GM23338 (cell line): ENCODE measurements around the gene DSCAML1. TPM values are rescaled to one million over a fixed set of nuclear protein-coding genes. Genes with fewer than 3 reads are reported as not detected.

ENCODE experiments used
- ATAC-seq: fragments of 200-7000 bp; cut with Tn5 transposase; 3 replicates; pipeline ENCODE4 v1.9.1; 2020
- DNase-seq: peaks from one replicate; pipeline ENCODE4 v3.0.0-alpha.2; 2015; ENCODE audit warnings: low spot score
- H2AFZ ChIP-seq: fragments of 200-600 bp; sonication (generic); 2 replicates; pipeline ENCODE4 v1.8.0; 2016; ENCODE audit warnings: antibody characterized with exemption, mild to moderate bottlenecking, moderate library complexity
- H3F3A ChIP-seq: fragments of 200-600 bp; sonication (generic); replicated peaks from 2 replicates; pipeline ENCODE4 v1.8.0; 2017; ENCODE audit warnings: antibody characterized with exemption, mixed run types, low read depth
- H3K27ac ChIP-seq: fragments of 200-600 bp; sonication (generic); 2 replicates; pipeline ENCODE4 v1.6.1; 2016; ENCODE audit warnings: low read depth
- H3K27me3 ChIP-seq: fragments of 200-600 bp; sonication (generic); 2 replicates; pipeline ENCODE4 v1.8.0; 2016; ENCODE audit warnings: mild to moderate bottlenecking, mixed run types, moderate library complexity; ENCODE audit not compliant: insufficient read depth
- H3K36me3 ChIP-seq: fragments of 200-600 bp; sonication (generic); 2 replicates; pipeline ENCODE4 v1.8.0; 2016; ENCODE audit warnings: mild to moderate bottlenecking; ENCODE audit not compliant: insufficient read depth
- H3K4me1 ChIP-seq: fragments of 200-600 bp; sonication (generic); 2 replicates; pipeline ENCODE4 v1.8.0; 2016; ENCODE audit warnings: mild to moderate bottlenecking, moderate library complexity; ENCODE audit not compliant: insufficient read depth
- H3K4me2 ChIP-seq: fragments of 200-600 bp; sonication (generic); 2 replicates; pipeline ENCODE4 v1.7.1; 2017; ENCODE audit warnings: mixed run types
- H3K4me3 ChIP-seq: fragments of 200-600 bp; sonication (generic); 2 replicates; pipeline ENCODE4 v1.6.1; 2016; ENCODE audit warnings: mixed run types
- H3K79me2 ChIP-seq: fragments of 200-600 bp; sonication (generic); replicated peaks from 2 replicates; pipeline ENCODE4 v1.8.0; 2017; ENCODE audit warnings: mild to moderate bottlenecking; ENCODE audit not compliant: insufficient read depth
- H3K9me2 ChIP-seq: fragments of 200-600 bp; sonication (generic); 2 replicates; pipeline ENCODE4 v1.8.0; 2017; ENCODE audit not compliant: insufficient read depth
- H4K20me1 ChIP-seq: fragments of 200-600 bp; sonication (generic); replicated peaks from 2 replicates; pipeline ENCODE4 v1.8.0; 2017; ENCODE audit warnings: mild to moderate bottlenecking; ENCODE audit not compliant: insufficient read depth
- H3K27ac Mint-ChIP-seq: 2 replicates; pipeline ENCODE4 v1.8.0; 2020; ENCODE audit warnings: inconsistent platforms, mild to moderate bottlenecking, moderate library complexity, mixed read lengths
- H3K27me3 Mint-ChIP-seq: 3 replicates; pipeline ENCODE4 v1.8.0; 2022; ENCODE audit warnings: low read depth, mild to moderate bottlenecking, moderate library complexity, mixed read lengths, inconsistent platforms; ENCODE audit not compliant: insufficient read depth, poor library complexity
- H3K36me3 Mint-ChIP-seq: 3 replicates; pipeline ENCODE4 v1.8.0; 2021; ENCODE audit warnings: low read depth, mild to moderate bottlenecking, inconsistent platforms, moderate library complexity, mixed read lengths
- H3K4me1 Mint-ChIP-seq: 3 replicates; pipeline ENCODE4 v1.8.0; 2020; ENCODE audit warnings: mild to moderate bottlenecking, inconsistent platforms, mixed read lengths
- H3K4me3 Mint-ChIP-seq: 3 replicates; pipeline ENCODE4 v1.8.0; 2021; ENCODE audit warnings: moderate library complexity, mild to moderate bottlenecking, inconsistent platforms, mixed read lengths
- H3K9me3 Mint-ChIP-seq: 3 replicates; pipeline ENCODE4 v1.8.0; 2020; ENCODE audit warnings: moderate library complexity, mild to moderate bottlenecking, inconsistent platforms, mixed read lengths
- CREB1 ChIP-seq: fragments of 250-450 bp; sonication (Bioruptor Pico); IDR thresholded peaks from 2 replicates; pipeline ENCODE4 v1.5.0; 2020; ENCODE audit warnings: low read depth, mild to moderate bottlenecking, moderate library complexity
- EZH2 ChIP-seq: fragments of 200-600 bp; sonication (generic); IDR thresholded peaks from one replicate; pipeline ENCODE4 v1.8.0; 2017; ENCODE audit warnings: antibody characterized with exemption, mild to moderate bottlenecking, low read depth; ENCODE audit not compliant: unreplicated experiment
- JUNB ChIP-seq: IDR thresholded peaks from one replicate; pipeline ENCODE4 v1.6.1; 2016; ENCODE audit warnings: antibody characterized with exemption; ENCODE audit not compliant: unreplicated experiment
- NANOG ChIP-seq: IDR thresholded peaks from 2 replicates; pipeline ENCODE4 v1.6.1; 2016; ENCODE audit warnings: antibody characterized with exemption, borderline replicate concordance
- REST ChIP-seq: IDR thresholded peaks from one replicate; pipeline ENCODE4 v1.6.1; 2018; ENCODE audit warnings: antibody characterized with exemption; ENCODE audit not compliant: unreplicated experiment
- ZNF114 ChIP-seq: fragments of 250-450 bp; sonication (Bioruptor Pico); IDR thresholded peaks from 2 replicates; pipeline ENCODE4 v1.5.0; 2020; ENCODE audit warnings: mild to moderate bottlenecking, moderate library complexity
- polyA plus RNA-seq: library from polyadenylated mRNA; unstranded; fragments of >200 nt; fragmentation: Nextera tagmentation; extraction: Ambion mirVana; gene quantifications from 2 replicates; pipeline ENCODE4 v1.2.1, GENCODE V29; 2016
- total RNA-seq: library from RNA; depleted of rRNA; stranded (reverse); fragments of >200 nt; shearing (Covaris generic); gene quantifications from 2 replicates; pipeline ENCODE4 v1.2.3, GENCODE V29; 2014

DSCAML1 gene
- total and polyA plus RNA-seq, 2 experiments from 2014 or later: 0.17 TPM; not detected in 1

- Mint-ChIP-seq H3K27ac (no peak overlapping the region), H3K27me3 (peaks cover 2% of the 10 kb centered on the region)
- no peaks in the 10 kb centered on the region for H3K9me2 ChIP-seq
Observed at GRCh38 chr11:117633976-117634755, 162.8 kb downstream of the DSCAML1 start.

GRCh38 chr11:117633186-117633754 is 163.7 kb downstream of the DSCAML1 start:
- no peaks in the 10 kb centered on the region for H3K79me2 ChIP-seq
- no peak overlapping the region for H3K4me3 ChIP-seq
- TF ChIP-seq EZH2 (no peak), ZNF114 (CRISPR knock-in tag) (no peak)
- H3K9me3 Mint-ChIP-seq: no peaks in the 10 kb centered on the region; the same call in 2 of the 3 replicates
- no peaks in the 10 kb centered on the region for H3K4me1 ChIP-seq
- H3K9me2 ChIP-seq: no peaks in the 10 kb centered on the region
- H3K4me1 Mint-ChIP-seq: peaks cover 23% of the 10 kb centered on the region; the same call in 2 of the 3 replicates
- H3K27me3 ChIP-seq: no peaks in the 10 kb centered on the region
- DNase-seq (no peak), ATAC-seq (no peak)
- no peak overlapping the region for H2AFZ ChIP-seq
- H3K27me3 Mint-ChIP-seq: peaks cover 6% of the 10 kb centered on the region
- no peak overlapping the region for H3K27ac ChIP-seq
- H3K36me3 ChIP-seq: no peaks in the 10 kb centered on the region
- H3K36me3 Mint-ChIP-seq: no peaks in the 10 kb centered on the region
- no peaks in the 10 kb centered on the region for H3F3A ChIP-seq
- H3K27ac Mint-ChIP-seq: no peak overlapping the region
- no peaks in the 10 kb centered on the region for H4K20me1 ChIP-seq
- no peak overlapping the region for H3K4me3 Mint-ChIP-seq
- no peak overlapping the region for H3K4me2 ChIP-seq

More at GRCh38 chr11:117633976-117634755, 162.8 kb downstream of the DSCAML1 start:
- no peak for TF ChIP-seq REST
- Histone ChIP-seq H3K36me3 (no peaks in the 10 kb centered on the region), H4K20me1 (no peaks in the 10 kb centered on the region), H3K4me1 (no peaks in the 10 kb centered on the region), H3K79me2 (no peaks in the 10 kb centered on the region), H3K4me3 (no peak overlapping the region), H3K27ac (no peak overlapping the region), H3K4me2 (no peak overlapping the region), H3F3A (no peaks in the 10 kb centered on the region), H2AFZ (no peak overlapping the region), H3K27me3 (no peaks in the 10 kb centered on the region)
- ATAC-seq (no peak), DNase-seq (no peak)
- peaks cover 23% of the 10 kb centered on the region; the same call in 2 of the 3 replicates for H3K4me1 Mint-ChIP-seq
- no peak overlapping the region for H3K4me3 Mint-ChIP-seq
- H3K9me3 Mint-ChIP-seq: no peaks in the 10 kb centered on the region; the same call in 2 of the 3 replicates
- no peaks in the 10 kb centered on the region for H3K36me3 Mint-ChIP-seq

DNA sequence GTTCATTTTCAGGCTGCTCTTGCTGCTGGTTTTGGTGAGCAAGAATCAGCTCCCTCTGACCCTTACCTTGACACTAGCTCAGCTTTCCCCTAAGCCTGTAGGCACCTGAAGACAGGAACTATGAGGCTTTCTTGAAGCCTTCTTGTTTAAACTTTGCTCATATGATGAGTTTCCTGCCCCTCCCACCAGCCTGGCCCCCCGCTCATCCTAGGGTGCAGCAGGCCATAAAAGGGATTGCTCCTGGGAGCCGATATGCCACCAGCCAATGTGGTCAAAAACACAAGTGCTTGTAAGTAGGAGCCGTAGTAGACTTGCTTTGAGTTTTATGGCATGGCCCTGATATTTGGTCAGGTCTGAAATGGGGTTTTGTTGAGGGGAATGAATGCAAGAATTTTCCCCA is 164.7 kb downstream of the DSCAML1 start:
- no peak overlapping the region for H3K4me3 Mint-ChIP-seq
- ATAC-seq (no peak), DNase-seq (no peak)
- Histone ChIP-seq H3K4me2 (no peak overlapping the region), H3F3A (no peaks in the 10 kb centered on the region), H3K36me3 (no peaks in the 10 kb centered on the region), H3K4me1 (no peaks in the 10 kb centered on the region), H3K27me3 (no peaks in the 10 kb centered on the region), H3K27ac (no peak overlapping the region), H3K79me2 (no peaks in the 10 kb centered on the region), H4K20me1 (no peaks in the 10 kb centered on the region), H3K9me2 (no peaks in the 10 kb centered on the region), H3K4me3 (no peak overlapping the region), H2AFZ (no peak overlapping the region)
- peaks cover 6% of the 10 kb centered on the region for H3K27me3 Mint-ChIP-seq
- no peak for TF ChIP-seq JUNB
- TF ChIP-seq ZNF114 (CRISPR knock-in tag): no peak
- TF ChIP-seq CREB1 (CRISPR knock-in tag): no peak
- no peak for TF ChIP-seq NANOG
- H3K27ac Mint-ChIP-seq: no peak overlapping the region
- H3K9me3 Mint-ChIP-seq: no peaks in the 10 kb centered on the region; the same call in 2 of the 3 replicates
- peaks cover 16% of the 10 kb centered on the region; the same call in 2 of the 3 replicates for H3K4me1 Mint-ChIP-seq
- H3K36me3 Mint-ChIP-seq: no peaks in the 10 kb centered on the region
